Smooth muscle cell of the brain vasculature (primary cell): ENCODE measurements around the gene ZC3H12A.
"Not testable (repeated sequence)": the region's sequence is repeated elsewhere in the genome, so short reads cannot be mapped to it uniquely, and the experiment has no call there.

ENCODE experiments used
- DNase-seq: peaks from one replicate; pipeline ENCODE4 v3.0.0-alpha.2; 2012; ENCODE audit warnings: low read depth, low spot score

Gene ZC3H12A

DNA sequence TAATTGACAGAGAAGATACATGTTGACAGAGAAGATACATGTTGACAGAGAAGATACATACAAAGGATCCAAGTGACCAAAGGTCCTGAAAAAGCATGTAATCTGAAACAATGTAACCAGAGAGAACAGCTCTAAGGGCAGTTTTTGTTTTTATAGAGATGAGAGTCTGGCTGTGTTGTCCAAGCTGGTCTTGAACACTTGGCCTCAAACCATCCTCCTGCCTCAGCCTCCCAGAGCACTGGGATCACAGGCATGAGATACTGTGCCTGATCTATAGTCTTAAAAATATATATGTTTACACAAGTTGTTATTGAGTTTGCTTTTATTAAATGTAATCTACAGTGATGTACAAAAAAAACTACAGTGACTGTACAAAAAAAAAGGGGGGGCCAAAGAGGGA, 27.7 kb downstream of the ZC3H12A start:
- DNase-seq: no peak

DNA sequence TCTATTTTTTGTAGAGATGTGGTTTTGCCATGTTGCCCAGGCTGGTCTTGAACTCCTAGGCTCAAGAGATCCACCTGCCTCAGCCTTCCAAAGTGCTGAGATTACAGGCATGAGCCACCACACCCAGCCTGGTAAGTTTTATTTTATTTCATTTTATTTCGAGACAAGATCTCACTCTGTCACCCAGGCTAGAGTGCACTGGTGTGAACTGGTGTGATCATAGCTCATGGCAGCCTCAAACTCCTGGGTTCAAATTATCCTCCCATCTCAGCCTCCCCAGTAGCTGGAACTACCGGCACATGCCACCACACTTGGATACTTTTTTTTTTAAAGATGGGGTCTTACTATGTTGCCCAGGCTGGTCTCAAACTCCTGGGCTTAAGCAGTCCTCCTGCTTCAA, 28.4 kb downstream of the ZC3H12A start:
- DNase-seq: not testable (repeated sequence)

DNA sequence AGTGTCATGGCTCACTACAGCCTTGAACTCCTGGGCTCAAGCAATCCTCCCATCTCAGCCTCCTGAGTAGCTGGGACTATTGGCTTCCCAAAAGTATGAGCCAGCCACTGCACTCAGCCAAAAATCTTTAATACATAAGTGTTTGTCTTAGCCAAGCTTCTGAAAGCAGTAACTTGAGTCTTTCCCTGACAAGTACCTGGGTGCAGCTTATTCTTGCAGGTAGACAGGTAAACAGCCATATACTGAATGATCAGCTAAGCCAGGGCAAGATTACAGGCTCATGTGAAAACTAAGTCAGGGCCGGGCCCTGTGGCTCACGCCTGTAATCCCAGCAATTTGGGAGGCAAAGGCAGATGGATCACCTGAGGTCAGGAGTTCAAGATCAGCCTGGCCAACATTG, 32.4 kb downstream of the ZC3H12A start:
- no peak for DNase-seq

DNA sequence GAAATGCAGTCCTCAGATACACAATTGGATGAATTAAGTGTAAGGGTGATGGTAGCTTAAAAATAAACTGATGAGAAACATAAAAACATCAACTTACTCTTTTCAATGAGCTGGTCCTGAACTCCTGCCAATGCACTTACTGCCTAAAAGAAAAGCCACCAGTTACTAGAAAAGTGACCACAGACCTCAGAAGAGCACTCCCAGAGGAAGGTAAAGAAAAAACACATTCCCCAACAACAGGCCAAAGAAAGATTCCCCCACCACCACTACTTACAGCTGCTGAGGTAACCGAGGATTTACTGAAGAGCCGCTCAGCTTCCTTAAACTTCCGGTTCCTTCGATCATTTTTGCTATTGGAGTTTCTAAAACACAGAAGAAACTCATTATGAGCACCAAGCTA, 34.8 kb downstream of the ZC3H12A start:
- no peak for DNase-seq

DNA sequence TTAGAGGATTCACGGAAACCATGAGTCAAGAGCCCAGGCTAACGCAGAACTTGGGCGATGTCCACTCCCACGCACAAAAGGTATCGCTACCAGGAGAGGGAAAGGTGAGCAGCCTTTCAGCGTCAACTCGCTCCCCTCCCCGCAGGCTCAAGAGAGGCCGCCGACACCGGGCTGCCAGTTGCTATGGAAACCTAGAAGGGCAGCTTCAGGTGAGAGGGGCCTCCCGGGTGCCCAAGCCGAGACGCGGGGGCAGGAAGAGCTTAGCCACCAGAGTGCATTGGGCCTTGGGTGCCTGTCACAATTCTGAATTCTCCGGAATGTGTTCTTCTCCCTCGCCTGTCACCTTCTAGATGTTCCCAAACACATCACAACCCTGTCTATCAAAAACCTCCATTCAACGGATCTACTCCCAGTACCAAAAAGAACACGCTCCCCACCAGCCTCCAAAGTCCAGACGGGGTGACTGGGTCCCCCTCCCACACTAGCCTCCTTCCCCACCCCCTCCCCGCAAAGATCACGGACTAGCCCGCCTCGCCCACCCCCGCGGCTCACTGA, 39.5 kb downstream of the ZC3H12A start:
- DNase-seq: no peak

DNA sequence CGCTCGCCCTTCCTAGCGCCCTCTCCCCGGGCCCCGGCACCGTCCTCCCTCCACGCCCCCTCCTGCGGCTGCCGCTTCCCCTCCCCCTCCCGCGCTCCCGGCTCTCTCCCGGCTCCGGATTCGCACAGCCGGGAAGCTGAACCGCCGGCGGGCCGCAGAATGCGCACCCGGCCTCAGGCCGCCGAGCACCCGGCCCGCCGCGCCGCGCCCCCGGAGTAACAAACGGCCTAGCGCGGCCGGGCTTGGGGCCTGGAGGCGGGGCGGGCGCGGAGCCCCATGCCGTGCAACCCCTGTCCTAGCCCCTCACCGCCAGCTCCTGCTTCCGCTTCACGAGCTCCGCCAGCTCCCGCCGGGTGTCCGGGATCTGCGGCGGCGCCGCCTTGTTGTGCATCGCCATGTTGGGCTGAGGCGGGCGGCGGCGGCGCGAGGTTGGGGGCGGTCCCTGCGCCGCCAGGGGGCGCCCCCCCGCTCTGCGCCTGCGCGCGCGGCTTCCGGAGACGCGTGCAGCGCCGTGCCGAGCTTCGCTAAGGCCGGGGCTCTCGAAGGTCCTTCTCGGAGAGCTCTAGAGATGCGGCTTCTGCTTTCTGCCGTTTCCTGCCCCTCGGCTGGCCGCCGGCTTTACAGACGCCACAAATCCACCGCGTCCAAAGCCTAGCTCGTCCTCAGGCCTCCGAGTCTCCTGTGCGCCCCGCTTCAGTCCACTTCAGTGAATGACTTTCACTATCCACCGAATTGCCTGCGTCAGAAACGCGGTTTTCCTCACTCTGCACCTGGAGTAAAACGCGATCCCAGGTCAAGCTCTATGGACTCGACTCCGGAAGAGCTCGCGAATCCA, 40.2 kb downstream of the ZC3H12A start, which contains the start of gene MEAF6:
TSS of gene MEAF6 (minus strand) at position 417 of the 835 bp plus-strand sequence. CDS start at position 397, 20 bp downstream.
- DNase-seq: peak; percentile 52

DNA sequence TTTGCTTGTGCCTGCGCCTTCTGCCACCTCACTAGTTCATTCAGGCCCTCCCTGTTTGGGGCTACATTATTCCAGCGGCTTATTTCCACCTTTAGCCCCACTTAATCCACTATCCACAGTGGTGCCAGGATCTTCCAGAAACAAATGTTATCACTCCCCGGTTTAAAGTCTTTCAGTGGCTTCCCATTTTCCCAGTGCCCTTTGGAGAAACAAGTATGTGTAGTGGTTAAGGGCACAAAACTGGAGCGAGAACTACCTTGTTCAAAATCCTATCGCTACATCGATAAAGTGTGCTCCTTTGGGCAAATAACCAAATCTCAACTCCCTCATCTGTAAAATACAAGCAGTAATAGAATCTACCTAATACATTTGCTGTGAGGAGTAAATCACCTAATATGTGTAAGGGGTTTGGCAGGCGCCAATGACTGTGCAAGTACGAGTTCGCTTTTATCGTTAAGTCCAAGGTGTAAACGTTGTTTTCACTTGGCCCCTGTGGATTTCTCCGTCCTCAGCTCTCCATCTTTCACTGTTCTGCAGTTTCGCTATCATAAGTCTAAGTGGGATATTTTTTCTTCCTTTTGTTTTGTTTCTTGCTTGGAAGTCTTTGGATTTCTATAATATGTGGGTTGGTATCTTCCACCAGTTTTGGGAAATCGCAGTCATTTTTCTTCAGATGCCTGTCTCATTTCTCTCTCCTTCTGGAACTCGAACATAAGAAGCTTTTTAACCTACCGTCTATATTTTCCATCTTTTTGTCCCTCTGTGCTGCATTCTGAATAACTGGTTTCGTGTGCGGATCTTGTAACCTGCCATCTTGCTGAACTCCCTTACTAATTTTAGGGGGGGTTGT, 41.0 kb downstream of the ZC3H12A start:
- no peak for DNase-seq

DNA sequence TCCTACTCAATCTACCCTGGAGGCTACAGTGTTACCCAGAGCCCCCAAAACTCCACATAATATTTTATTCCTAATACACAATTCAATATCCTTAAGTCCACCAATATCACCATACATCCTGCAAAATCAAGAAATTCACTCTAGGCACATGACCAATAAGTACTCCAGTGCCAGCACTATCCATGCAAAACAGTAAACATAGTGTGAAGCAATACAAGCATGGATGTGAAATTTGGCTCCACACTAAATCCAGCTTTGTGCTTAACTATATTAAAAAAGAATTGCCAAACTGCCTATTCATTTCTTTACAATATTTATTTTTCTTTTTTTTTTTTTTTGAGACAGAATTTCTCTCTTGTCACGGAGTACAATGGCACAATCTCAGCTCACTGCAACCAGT, 43.2 kb downstream of the ZC3H12A start:
- DNase-seq: no peak

DNA sequence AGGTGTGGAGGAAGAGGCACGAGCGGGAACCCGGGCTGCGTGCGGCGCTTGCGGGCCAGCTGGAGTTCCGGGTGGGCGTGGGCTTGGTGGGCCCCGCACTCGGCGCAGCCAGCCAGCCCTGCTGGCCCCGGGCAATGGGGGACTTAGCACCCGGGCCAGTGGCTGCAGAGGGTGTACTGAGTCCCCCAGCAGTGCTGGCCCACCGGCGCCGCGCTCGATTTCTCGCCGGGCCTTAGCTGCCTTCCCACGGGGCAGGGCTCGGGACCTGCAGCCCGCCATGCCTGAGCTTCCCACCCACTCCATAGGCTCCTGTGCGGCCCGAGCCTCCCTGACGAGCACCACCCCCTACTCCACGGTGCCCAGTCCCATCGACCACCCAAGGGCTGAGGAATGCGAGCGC, 43.9 kb downstream of the ZC3H12A start:
- DNase-seq: not testable (repeated sequence)

DNA sequence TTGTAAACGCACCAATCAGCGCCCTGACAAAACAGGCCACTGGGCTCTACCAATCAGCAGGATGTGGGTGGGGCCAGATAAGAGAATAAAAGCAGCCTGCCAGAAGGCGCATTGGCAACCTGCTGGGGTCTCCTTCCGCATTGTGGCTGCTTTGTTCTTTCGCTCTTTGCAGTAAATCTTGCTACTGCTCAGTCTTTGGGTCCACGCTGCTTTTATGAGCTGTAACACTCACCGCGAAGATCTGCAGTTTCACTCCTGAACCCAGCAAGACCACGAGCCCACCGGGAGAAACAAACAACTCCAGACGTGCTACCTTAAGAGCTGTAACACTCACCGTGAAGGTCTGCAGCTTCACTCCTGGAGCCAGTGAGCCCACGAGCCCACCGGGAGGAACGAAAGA, 44.5 kb downstream of the ZC3H12A start:
- not testable (repeated sequence) for DNase-seq

DNA sequence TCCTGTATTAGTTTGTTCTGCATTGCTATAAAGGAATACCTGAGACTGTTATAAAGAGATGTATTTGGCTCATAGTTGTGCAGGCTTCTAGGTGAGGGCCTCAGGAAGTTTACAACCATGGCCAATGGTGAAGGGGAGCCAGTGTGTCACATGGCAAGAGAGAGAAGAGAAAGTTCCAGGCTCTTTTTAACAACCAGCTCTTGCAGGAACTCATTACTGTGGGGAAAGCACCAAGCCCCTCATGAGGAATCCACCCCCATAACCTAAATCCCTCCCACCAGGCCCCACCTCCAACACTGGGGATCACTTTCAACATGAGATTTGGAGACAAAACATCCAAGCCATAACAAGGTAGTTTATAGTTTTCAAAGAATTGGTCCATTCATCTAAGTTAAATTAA, 45.2 kb downstream of the ZC3H12A start:
- DNase-seq: no peak

DNA sequence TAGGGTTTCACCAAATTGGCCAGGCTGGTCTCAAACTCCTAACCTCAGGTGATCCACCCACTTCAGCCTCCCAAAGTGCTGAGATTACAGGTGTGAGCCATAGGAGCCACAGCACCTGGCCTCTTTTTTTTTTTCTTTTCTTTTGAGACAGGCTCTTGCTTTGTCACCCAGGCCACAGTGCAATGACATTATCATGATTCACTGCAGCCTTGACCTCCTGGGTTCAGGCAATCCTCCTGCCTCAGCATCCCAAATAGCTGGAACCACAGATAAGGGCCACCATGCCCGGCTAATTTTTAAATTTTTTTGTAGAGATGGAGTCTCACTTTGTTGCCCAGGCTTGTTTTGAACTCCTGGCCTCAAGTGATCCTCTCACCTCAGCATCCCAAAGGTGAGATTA, 55.5 kb downstream of the ZC3H12A start:
- not testable (repeated sequence) for DNase-seq

DNA sequence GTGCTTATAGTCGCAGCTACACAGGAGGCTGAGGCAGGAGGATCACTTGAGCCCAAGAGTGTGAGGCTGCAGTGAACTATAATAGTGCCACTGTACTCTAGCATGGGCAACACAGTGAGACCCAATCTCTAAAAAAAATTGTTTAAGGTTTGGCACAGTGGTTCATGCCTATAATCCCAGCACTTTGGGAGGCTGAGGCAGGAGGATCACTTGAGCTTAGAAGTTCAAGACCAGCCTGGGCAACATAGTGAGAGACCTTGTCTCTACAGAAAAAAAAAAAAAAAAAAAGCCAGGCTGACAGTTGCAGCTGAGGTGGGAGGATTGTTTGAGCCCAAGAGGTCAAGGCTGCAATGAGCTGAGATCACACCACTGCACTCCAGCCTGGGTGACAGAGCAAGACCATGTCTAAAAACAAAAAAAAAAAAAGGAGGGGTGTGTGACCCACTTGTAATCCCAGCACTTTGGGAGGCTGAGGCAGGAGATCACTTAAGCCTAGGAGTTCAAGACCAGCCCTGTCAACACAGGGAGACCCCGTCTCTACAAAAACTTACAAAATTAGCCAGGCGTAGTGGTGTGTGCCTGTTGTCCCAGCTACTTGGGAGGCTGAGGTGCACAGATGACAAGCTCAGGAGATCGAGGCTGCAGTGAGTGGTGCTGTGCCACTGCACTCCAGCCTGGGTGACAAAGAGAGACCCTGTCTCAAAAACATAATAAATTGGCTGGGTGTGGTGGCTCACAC, 58.2 kb downstream of the ZC3H12A start:
- DNase-seq: not testable (repeated sequence)

DNA sequence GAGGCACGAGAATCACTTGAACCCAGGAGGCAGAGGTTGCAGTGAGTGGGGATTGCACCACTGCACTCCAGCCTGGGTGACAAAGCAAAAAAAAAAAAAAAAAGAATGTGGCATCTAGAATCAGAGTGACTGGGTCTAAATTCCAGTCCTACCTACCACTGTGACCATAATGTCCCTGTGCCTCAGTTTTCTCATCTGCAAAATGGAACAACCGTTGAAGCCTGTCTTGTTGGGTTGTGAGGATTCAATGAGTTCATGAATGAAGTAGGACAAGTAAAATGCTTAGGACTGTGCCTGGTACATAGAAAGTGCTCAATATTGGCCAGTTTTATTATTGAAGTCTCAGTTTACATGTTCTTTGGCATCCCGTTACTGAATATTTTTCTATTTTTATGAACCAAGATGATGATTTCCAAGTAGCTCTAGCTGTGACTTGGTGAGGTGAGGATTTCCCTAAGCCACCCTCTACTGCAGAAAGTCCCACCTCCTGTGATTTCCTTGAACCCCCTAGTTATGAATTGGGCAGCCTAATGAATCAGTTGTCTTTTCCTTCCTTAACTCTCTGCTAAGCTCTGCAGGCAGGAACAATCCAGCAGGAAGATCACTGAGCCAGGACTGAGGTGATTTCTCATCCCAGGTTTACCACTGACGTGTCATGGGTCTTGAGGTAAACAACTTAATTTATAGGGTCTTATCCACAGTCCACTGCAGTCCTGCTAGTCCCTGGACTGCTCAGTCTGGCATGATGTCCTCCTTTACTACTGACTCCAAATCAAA, 59.1 kb downstream of the ZC3H12A start:
- DNase-seq: no peak
